Ureter (tissue), 1 donor: Measurements from ENCODE around the gene WWOX. TPM values are rescaled to one million over a fixed set of nuclear protein-coding genes. Genes with fewer than 3 reads are reported as not detected.
"Not testable (repeated sequence)": the region's sequence is repeated elsewhere in the genome, so short reads cannot be mapped to it uniquely, and the experiment has no call there.

Source experiments
- DNase-seq: peaks from one replicate; pipeline ENCODE4 v3.0.0-alpha.2; 2020; ENCODE audit warnings: low spot score
- total RNA-seq: library from RNA; stranded (reverse); gene quantifications from one replicate; pipeline ENCODE4 v1.2.4, GENCODE V29; 2023
- donor health status: DM: yes; HTN: yes; CAD: no.

Gene WWOX
- total RNA-seq, 1 donor from 2014 or later = 23.5 TPM

DNA sequence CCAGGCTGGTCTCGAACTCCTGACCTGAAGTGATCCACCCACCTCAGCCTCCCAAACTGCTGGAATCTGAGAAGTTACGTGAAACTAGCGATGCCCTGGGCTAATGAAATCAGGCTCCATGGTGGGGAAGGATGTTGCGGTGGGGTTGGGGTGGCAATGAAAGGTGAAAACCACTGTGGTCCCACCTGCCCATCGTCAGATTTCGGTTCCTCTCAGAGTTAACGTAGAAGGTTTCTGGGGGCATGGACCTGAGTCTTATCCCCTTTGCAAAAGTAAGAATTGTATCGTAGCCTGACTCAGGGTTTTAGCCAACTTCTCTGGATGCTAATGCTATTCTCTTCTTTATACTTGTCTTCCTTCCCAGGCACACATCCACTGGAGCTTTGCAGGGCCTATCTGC lies 402.3 kb downstream of the WWOX start:
- no peak for DNase-seq

DNA sequence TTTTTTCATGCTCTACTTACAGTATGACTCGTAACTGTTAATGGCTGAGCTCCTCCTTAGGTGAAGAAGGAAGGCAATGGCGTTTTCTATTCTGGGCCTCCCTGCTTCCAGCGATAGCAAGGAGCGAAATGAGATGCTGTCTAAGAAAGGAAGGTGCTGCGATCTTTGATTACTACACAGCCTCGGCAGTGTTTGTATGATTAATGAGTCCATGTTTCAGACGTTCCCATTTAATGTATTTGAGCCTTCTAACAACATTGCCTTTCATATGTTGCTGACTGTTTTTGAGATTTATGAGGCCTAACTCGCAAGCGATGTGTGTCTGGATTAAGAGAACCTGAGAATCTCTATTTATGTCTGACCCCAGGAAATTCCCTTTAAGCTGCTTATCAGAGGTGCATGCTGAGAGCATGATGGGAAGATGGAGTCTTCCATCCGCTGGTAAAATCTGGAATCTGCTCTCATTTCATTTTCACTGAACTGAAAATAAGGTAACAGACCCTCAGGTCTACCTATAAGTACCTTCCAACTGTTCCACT lies 403.4 kb downstream of the WWOX start:
- DNase-seq = no peak

DNA sequence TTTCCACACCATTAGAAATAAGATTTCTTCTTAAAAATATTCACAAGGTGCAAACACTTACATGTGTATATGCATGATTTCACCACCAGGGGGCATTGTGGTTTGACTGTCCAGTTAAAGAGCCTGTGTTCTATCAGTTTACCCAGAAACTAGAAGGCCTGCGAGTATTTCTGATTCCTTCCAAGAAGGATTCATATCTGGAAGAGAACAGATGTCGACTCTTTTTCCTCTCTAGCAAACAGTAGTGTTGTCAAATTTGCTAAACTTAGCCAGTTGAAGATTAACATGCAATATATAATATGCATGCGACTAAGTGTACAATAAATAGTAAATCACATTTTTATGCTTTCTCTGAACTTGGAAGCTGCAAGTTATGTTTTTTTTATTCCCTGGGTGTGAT lies 404.1 kb downstream of the WWOX start:
- peak; percentile 74 for DNase-seq

DNA sequence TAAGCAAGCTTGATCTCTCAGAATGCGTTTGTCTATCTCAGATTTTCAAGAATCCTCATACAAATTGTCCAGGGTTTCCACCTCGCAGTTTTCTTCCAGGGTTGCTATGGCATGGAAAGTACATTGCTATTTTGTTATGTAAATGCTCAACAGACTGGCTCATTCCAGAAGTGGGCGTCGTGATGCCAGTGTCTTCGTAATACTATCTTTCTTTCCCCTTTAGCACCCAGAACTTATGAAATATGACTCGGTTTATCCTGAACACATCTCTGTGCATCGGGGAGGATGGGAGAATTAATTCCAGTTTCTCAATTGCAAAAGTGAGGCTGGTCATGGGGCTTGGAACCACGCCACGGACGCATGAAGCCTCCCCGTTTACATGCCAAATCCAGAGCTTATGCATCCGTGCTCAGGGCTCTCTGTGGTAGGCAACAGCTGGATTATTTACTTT lies 405.0 kb downstream of the WWOX start:
- no peak for DNase-seq

DNA sequence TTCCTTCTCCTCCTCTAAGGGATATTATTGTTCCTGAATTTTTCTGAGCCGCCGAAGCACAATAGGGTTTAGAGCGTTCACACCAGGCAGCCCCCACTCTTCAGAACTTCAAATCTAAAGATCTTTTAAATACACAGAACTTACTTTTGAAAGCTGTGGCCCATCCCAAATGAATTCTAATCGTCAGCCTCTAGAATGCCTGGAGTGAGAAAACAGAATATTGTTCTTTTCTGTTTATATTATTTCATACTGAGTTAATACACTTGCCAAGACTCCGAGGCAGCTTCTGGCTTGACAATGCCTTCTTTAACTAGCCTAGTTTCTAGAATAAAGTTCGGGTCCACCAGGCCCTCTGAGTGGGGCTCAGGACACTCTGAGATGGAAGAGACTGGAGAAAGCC lies 405.6 kb downstream of the WWOX start:
- DNase-seq = no peak

DNA sequence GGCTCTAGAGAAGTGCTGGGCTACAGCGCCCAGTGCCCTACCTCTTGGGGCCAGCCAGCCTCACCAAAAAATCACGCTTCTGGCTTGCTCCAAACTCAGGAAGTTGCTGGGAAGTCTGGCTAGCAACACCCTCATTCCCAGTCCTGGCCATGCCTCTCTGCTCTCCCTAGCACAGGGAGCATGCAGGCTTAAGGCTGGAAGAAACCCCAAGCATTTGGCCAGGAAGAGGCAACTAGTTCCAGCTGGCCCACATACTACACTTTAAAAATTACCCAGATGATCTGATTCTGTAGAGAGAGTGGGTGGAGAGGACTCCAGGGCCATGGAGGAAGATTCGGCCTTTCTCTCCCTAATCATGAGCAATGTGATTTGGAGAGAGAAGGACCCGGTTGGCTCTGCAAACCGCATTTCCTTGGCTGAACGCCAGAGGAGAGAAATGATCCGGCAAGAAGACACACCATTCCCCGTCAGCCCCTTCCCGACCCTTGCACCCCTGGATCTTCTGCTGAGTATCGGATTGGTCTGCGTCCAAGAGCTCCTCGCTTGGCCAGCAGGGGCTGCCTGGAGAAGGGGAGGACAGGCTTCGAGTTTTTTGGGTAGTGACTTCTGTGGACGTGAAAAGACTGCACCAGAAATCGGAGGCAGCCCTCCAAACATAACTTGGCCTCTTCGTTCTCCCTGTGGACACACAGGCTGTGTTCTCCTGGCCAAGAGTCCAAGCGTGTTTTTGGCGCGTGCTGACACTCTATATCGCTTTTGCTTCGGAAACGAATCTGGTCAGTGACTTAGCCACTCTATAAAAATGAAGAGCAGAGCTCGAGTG lies 406.3 kb downstream of the WWOX start:
- DNase-seq = peak; percentile 85

DNA sequence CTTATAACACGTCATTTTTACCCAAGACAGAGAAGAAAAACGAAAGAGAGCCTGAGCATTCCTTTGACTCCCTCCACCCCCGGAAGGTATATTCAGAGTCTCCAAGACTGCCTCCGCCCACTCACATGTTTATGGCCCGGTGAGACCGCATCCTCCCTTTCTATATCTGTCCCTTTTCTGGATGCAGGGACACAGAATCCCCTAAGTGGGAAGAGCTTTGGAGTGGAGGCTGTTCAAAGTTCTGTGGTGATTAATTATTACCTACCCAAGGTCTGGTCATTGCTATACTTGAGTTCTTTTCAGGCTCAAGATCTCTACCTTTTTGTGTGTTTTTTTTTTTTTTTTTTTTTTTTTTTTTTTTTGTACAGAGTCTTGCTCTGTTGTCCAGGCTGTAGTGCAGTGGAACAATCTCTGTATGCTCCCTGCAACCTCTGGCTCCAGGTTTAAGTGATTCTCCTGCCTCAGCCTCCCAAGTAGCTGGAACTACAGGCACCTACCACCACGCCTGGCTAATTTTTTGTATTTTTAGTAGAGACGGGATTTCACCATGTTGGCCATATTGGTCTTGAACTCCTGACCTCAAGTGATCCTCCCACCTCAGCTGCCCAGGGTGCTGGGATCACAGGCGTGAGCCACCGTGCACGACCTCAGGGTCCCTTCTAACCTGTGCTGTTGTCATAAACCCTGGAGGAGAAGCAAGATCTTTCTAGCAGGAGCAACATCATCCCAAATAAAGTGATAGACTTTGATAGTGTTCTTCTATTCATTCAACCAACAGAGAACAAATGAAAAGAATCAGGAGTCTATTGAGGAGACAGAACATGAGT lies 407.1 kb downstream of the WWOX start:
- no peak for DNase-seq

DNA sequence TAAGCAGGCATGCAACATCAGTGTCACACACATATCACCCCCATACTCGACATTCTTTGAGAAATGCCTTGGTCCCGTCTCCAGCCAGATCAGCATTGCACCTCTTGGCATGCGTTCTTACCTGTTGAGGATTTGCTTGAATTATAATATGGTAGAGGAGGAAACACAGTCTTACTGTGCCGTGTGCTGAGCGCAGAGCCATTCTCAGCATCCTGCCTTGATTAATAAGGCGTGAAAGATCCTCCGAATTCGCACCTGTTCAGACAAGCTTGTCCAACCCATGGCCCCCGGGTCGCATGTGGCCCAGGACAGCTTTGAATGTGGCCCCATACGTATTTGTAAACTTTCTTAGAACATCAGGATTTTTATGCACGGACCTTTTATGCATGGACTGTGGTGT lies 408.1 kb downstream of the WWOX start:
- no peak for DNase-seq

DNA sequence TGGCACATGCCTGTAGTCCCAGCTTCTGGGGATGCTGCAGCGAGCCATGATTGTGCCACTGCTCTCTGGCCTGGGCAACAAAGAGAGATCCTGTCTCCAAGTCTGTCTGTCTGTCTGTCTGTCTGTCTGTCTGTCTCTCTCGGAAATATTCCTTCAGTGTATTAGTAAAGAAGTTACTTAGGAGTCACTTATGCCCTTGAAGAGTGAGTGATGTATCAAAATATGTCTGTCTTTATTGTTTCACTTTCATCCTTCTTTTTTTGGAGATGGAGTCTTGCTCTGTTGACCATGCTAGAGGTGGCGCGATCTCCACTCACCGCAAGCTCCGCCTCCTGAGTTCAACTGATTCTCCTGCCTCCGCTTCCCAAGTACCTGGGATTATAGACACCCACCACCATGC lies 410.5 kb downstream of the WWOX start:
- DNase-seq = no peak

DNA sequence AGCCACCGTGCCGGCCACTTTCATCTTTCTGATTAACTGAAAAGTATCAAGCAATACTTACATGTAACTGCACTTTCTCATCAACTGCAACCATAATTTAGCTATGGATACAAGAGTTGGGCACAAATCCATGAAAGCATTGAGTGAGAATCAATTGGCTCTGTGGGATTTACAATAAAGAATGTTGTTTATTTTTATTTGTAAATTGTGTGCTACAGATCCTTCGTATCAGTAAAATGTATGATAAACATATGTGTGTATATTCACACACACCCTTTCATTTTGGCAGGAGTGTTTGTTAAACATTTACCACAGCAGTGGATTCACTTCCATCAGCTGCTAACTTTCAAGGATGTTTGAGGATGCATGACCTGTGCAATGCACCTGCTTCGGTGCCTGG lies 411.0 kb downstream of the WWOX start:
- no peak for DNase-seq

DNA sequence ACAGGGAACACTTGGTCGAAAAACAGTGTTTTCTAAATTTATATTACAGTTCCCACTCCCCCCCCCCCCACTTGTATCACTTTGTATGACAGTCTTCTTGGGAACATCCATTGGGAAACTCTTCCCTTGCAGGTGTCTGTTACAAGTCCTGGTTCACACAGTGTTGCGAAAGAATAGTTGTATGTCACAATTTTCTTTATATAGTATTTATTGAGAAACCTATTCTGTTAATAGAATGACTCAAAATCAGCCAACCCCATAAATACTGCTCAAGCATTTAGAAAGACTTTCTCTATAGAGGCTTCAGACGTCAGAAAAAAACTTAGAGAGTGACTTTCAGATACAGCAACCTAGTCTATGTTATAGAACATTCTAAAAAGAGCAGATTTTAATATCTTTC lies 414.4 kb downstream of the WWOX start:
- no peak for DNase-seq

DNA sequence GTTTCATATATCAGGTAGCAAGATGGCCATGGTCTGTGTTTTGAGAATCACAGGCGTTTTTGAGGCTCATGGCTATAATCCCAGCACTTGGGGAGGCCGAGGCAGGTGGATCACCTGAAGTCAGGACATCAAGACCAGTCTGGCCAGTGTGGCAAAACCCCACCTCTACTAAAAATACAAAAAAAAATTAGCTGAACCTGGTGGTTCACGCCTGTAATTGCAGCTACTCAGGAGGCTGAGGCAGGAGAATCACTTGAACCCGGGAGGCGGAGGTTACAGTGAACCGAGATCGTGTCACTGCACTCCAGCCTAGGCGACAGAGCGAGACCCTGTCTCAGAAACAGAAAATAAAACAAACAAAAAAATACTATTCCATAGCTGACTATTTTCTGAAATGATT lies 415.4 kb downstream of the WWOX start:
- DNase-seq = not testable (repeated sequence)

DNA sequence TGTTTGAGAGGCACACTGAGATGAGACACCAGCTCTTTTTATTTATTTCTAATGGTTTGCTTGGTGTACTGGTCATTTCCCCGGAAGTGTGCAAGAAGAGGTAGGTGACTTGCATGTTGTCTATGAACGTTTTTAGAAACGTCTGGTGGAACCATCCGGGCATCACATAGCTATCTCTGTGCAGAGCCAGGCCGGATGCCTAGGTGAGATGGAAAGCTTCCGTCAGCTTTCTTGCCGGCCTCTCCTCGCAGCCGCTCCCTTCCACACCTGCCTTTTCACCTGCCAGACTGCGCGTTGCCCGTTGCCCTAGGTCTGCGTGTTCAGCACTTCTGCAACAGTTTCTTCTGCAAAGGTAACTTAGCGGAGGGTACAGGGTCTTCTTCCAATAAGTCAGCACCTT lies 416.0 kb downstream of the WWOX start:
- DNase-seq = no peak

DNA sequence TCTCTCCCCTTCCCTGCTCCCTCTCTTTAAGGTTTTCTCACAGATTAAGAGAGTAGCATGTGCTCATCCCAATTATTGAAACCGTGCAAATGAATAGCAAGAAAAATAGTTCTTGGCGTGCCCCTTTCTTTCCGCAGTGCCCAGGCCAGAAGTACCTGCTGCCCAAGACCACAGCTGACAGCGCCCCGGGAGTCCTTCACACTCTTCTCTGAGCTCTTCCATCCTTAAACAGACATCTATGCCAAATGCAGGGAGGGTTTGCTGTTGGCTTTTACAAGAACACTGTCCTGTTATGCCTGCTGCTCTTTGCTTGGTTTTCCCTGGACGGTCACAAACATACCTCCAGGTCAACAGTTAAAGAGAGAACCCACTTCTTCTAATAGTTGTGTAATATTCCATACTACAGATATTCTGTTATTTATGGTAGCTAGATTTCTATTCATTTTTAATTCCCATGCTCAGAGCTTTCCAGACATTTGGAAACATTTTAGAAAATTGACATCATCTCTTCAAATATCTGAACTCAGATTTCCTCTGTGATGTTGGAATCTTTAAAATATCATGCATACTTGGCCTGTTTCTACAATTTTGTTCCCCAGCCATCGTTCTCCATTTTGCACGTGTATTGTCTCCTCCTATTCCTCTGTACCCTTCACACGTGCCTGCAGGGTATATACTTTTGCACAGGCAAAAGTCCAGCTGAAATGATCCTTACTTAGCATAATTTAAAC lies 416.7 kb downstream of the WWOX start:
- no peak for DNase-seq

DNA sequence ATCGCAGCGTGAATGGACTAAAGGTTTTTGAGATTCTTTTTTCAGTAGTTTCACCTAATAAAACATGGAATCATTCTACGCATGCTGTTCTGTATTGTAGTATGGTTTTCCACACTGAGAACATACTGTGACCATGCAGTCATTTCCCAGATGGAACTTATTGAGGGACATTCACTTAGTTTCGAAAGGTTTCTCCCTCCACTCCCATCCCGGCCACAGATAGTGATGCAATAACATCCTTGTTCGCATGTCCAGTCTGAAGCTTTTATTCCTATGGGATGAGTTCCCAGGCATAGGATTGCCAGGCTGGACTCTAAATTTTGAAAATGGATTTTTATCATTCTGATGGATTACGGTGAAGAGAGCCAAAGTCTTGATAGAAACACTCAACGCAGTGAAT lies 420.4 kb downstream of the WWOX start:
- DNase-seq = no peak

DNA sequence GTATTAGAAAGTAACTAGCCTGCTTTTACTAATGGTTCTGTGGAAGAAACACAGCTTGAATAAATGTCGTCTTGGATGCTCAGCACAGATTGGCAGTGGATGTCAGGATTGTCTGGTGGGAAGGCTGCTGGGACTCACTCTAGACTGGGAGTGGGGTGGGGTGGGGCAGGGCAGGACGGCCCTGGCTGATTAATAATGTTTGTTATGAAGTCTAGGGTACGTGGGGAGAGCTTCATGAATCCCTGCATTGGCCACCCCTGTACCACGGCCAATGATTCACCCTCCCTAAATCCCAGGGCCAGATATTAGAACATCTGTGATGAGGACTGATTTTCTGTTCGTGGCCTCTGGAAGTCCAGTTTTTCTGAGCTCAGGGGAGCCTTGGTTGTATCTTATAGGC lies 421.0 kb downstream of the WWOX start:
- no peak for DNase-seq

DNA sequence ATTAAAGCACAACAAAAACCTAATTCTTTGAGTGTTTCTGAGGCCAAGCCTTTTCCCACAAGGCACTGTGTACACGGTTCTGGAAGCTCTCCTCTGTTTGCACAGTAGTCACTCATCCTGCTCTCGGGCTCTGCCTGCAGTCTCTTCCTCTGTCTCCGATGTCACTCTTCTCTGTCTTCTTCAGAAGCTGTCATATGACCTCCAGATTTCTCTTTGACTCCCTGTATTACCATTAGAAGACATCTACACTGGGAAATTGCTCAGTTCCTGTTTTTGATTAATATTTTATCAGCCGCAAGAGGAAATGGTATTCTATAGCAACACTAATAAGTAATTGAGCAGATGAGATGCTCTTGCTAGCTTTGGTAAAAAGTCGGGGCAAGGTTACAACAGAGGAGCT lies 422.9 kb downstream of the WWOX start:
- no peak for DNase-seq

DNA sequence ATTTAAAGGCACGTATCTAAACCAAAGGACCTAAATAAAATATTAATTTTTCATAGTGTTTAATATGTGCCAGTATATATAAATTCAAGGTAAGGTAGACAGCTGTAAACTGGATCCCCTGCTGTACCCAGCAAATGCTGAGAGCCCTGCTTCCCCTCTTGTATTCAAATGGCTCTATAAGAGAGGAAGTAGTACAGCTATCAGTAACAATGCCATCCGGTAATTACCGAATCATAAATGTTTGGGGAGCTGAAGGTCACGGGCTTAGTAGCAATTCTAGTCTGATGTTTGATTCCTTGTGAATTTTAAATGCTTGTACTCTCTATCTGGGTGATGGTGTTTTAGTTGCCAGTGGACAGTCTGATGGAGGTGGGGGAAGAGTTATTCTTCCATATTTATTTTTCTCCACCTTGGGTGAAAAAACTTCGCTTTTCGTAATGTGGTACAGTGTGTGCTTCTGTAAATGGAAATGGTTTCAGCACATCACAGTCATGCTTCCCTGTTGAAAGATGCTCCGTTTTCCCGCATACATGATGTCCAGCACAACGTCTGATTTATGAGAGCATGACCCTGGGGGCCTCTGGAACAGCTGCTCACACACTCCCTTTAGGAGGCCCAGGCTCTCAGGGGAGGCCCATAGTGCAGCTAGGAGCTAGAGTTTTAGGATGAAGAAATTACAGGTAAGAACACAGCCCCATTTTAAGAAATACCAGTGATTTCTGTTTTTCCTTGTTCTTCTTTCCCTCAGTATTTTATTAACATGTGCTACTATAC lies 423.9 kb downstream of the WWOX start:
- DNase-seq = no peak

DNA sequence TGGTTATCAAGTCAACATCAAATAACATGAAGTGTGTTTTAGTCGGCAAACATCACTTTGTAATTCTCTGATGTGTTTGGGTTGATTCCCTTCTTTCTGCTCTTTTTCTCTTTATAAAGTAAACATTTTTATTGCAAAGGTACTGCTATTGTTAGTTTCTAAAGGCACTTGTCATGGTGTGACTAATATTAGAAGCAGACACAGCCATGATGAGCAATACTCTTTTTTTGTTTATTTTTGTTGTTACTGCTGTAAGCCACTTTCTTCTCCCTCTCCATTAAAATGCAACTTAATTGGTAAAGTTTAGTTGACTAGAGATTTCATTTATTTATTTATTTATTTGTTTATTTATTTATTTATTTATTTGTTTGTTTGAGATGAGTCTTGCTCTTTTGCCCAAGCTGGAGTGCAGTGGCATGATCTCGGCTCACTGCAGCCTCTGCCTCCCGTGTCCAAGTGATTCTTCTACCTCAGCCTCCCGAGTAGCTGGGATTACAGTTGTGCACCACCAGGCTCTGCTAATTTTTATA lies 424.7 kb downstream of the WWOX start:
- no peak for DNase-seq

DNA sequence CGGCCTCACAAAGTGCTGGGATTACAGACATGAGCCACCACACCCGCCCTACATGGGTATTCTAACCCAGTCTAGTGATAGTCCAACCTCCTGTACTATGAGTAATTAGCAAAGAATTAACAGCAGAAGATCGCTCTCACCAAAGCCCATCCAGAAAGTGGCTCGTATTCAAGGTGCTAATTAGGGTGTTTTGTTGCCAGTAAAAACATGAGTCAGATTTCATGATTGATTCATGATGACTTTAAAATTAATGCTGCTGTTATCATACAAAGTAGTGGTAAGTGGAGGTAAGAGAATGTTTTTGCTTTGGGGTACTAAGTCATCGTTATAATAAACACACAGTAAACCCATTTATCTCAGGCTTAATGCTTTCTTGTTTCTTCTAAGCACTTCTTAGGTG lies 428.8 kb downstream of the WWOX start:
- DNase-seq = no peak

DNA sequence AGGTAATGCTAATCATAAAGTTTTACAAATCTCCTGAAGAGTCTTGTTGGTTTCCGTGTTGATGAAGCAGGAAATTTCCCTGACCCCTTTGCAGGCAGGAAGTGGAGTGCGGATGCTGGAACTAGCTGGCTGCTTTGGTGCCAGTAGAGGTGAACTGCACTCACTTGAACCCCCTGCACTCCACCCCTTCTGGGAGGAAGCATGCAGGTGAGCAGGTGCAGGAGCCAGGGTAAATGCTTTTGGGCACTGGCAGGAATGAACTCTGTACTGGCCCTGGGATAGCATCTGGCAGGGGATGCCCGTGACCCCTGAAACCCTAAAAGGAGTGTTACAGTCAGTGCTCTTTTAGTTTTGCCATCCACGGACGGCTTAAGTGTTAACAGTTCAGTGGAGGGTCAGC lies 430.4 kb downstream of the WWOX start:
- DNase-seq = no peak
